Upper lobe of left lung (tissue), 6 donors: ENCODE results near the gene DHX57. TPM values are rescaled to one million over a fixed set of nuclear protein-coding genes. Genes with fewer than 3 reads are reported as not detected.
A peak's percentile ranks its signal among the peaks of the same experiment; 100 is the strongest.

ENCODE experiments used
- ATAC-seq, 2 donors: fragments of 200-7000 bp; cut with Tn5 transposase; one replicate each; pipeline ENCODE4 v1.9.1; 2022; ENCODE audit warnings: mild to moderate bottlenecking in 2 of 2, moderate library complexity in 2 of 2; ENCODE audit not compliant: low FRiP score in 2 of 2
- DNase-seq, 2 donors: peaks; one replicate each; pipeline ENCODE4 v3.0.0-alpha.2; 2019 to 2020
- H3K27ac ChIP-seq, 4 donors: fragments of 200-600 bp; sonication (generic); one replicate each; pipeline ENCODE4 v1.5.1; 2016 to 2019
- H3K27me3 ChIP-seq, 4 donors: fragments of 200-600 bp; sonication (generic); one replicate each; pipeline ENCODE4 v1.5.1; 2017 to 2019
- H3K36me3 ChIP-seq, 4 donors: fragments of 200-600 bp; sonication (generic); one replicate each; pipeline ENCODE4 v1.5.1; 2016 to 2019
- H3K4me1 ChIP-seq, 4 donors: fragments of 200-600 bp; sonication (generic); one replicate each; pipeline ENCODE4 v1.5.1; 2018 to 2019
- H3K4me3 ChIP-seq, 4 donors: fragments of 200-600 bp; sonication (generic); one replicate each; pipeline ENCODE4 v1.5.1; 2017 to 2019; ENCODE audit warnings: mild to moderate bottlenecking in 2 of 4, moderate library complexity in 1 of 4
- H3K9me3 ChIP-seq, 4 donors: fragments of 200-600 bp; sonication (generic); one replicate each; pipeline ENCODE4 v1.5.1; 2018 to 2019
- POLR2A ChIP-seq, 4 donors: fragments of 450-650 bp; IDR thresholded peaks; one replicate each; pipeline ENCODE4 v1.5.1; 2016 to 2017; ENCODE audit warnings: antibody characterized with exemption in 4 of 4, mild to moderate bottlenecking in 2 of 4
- WGBS, 2 donors: methylation state at CpG; one replicate each; pipeline ENCODE4 v1.1.5; 2017 to 2018; 5-methylcytosine and 5-hydroxymethylcytosine counted together
- small RNA-seq, 4 donors: library from RNA; depleted of rRNA; stranded (forward); fragments of <200 nt; gene quantifications; one replicate each; pipeline ENCODE3, GENCODE V24; 2016
- total RNA-seq, 6 donors: library from RNA; depleted of rRNA in 4 of 6; stranded (reverse); fragments of >200 nt in 4 of 6; gene quantifications; one replicate each; pipeline versions ENCODE4 v1.1.0 to v1.2.1, GENCODE V29; 2016 to 2021
- donor health status: DM: no; HTN: no; CAD: no; lungs with moderate emphysema.
- donor health status: DM: no; HTN: yes; CAD: no; lungs with severe emphysema.

Gene DHX57
- total RNA-seq, 6 donors from 2014 or later: 8.0 to 45.1 (median 15.3) TPM

DNA sequence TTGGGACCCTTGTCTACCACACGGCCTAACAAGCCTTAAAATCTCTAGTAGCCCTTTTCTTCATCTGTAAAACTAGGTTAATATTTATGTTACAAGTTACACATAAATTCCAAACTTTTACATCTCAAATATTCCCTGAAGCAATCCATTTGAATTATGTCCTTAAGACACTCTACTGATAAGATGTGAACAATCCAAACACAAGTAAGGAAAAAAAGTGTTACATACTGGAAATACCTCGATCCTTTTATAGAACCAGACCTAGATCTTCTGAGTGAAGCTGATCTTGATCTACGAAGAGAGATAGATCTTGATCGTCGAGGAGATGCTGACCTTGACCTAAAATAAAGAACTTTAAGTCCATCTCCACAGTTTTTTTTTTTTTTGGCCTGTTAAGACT lies 127.9 kb downstream of the DHX57 start:
- Histone ChIP-seq H3K36me3 (peaks cover 52 to 69% (median 56%) of the 10 kb centered on the region in 4 donors), H3K27me3 (no peaks in the 10 kb centered on the region), H3K27ac (peak overlapping the region in 2 of 4 donors; percentile 12 to 30), H3K4me3 (no peak overlapping the region), H3K4me1 (peaks cover 36 to 62% (median 44%) of the 10 kb centered on the region in 4 donors), H3K9me3 (no peaks in the 10 kb centered on the region)
- no peak for DNase-seq
- WGBS, 2 donors: 56 to 67% methylated on average over 5 of the region's 5 CpGs
- no peak for TF ChIP-seq POLR2A (IDR thresholded peaks at IDR 0.05)
- ATAC-seq: no peak

Small RNA genes within 50 kb of the gene (small RNA-seq; reads per million reads assigned to genes)
- gene RNU6-851P: 0 reads per million in 4 donors

Other genes starting within 250 kb of the DHX57 start
- 10 to 100 TPM; 13.4 to 33.1 (median 26.3) TPM for gene GALM, start 209.8 kb downstream of the DHX57 start, total RNA-seq
- gene SRSF7, start 124.6 kb downstream of the DHX57 start, total RNA-seq: 100 to 1,000 TPM in 4 of 6 donors, 10 to 100 TPM in 2; 44.2 to 260 (median 121) TPM
- gene GEMIN6, start 97.7 kb downstream of the DHX57 start, total RNA-seq: 10 to 100 TPM in 1 of 6 donors, 1 to 10 TPM in 5; 3.1 to 10.3 (median 8.1) TPM
- gene MORN2, start within 50 bp of the DHX57 start, total RNA-seq: 10 to 100 TPM in 4 of 6 donors, 1 to 10 TPM in 2; 6.3 to 36.0 (median 12.1) TPM
- 1 to 10 TPM in 3 of 6 donors, under 1 TPM in 3; 0.34 to 3.1 (median 1.0) TPM for gene ARHGEF33, start 13.9 kb upstream of the DHX57 start, total RNA-seq
- 10 to 100 TPM; 10.4 to 51.2 (median 25.3) TPM for gene SOS1, start 245.1 kb upstream of the DHX57 start, total RNA-seq